ENCODE results near the gene CPNE5. TPM values are rescaled to one million over a fixed set of nuclear protein-coding genes. Genes with fewer than 3 reads are reported as not detected.
A peak's percentile ranks its signal among the peaks of the same experiment; 100 is the strongest.

Gene CPNE5
- total and polyA plus RNA-seq, 8 donors: 1.2 to 7.3 (median 6.4) TPM

- DNase-seq (no peak), ATAC-seq (no peak)
- Histone ChIP-seq H3K27me3 (peaks cover 2 to 5% of the 10 kb centered on the region in 2 donors), H3K36me3 (no peaks in the 10 kb centered on the region), H3K27ac (no peak overlapping the region), H3K9me3 (no peaks in the 10 kb centered on the region), H3K4me1 (peaks cover 0 to 24% of the 10 kb centered on the region in 2 donors), H3K4me3 (no peak overlapping the region)
- no peak for TF ChIP-seq CTCF (IDR thresholded peaks at IDR 0.05)
- intact Hi-C loops (cut with DNase I): loop anchor here in 1 of 2 donors (10.0 kb wide), 1 partner anchor 100 kb away; the partner anchor contains the start of gene MTCH1
These were observed 45.4 kb upstream of the CPNE5 start for GRCh38 chr6:36884610-36885009.

GRCh38 chr6:36875250-36875633, 36.0 kb upstream of the CPNE5 start:
- Histone ChIP-seq H3K27ac (peak overlapping the region; percentile 84 to 93), H3K36me3 (peaks cover 0 to 12% of the 10 kb centered on the region in 2 donors), H3K9me3 (no peaks in the 10 kb centered on the region), H3K4me3 (peak overlapping the region; percentile 86 to 90), H3K4me1 (peaks cover 0 to 28% of the 10 kb centered on the region in 2 donors), H3K27me3 (peaks cover 4 to 17% of the 10 kb centered on the region in 2 donors)
- no peak for TF ChIP-seq CTCF (IDR thresholded peaks at IDR 0.05)
- DNase-seq: no peak
- ATAC-seq: peak; percentile 3
- intact Hi-C loops (cut with DNase I): no loop called here

- intact Hi-C loops (cut with DNase I): no loop called here
- H3K9me3 ChIP-seq: no peaks in the 10 kb centered on the region
- H3K36me3 ChIP-seq: peaks cover 0 to 17% of the 10 kb centered on the region in 2 donors
- peak; percentile 95 for ATAC-seq
- peak within 1 kb of the TSS; percentile 86 to 90 for H3K4me3 ChIP-seq
- DNase-seq: peak; percentile 78 to 95 (median 90)
- H3K27ac ChIP-seq: peak within 1 kb of the TSS; percentile 84 to 93
- peaks cover 0 to 28% of the 10 kb centered on the region in 2 donors for H3K4me1 ChIP-seq
- H3K27me3 ChIP-seq: peaks cover 3 to 12% of the 10 kb centered on the region in 2 donors
- no peak for TF ChIP-seq CTCF (IDR thresholded peaks at IDR 0.05)
These were observed 35.4 kb upstream of the CPNE5 start, which contains the start of gene PPIL1 for GRCh38 chr6:36874443-36875249. Gene PPIL1 (minus strand): TSS chr6:36874803. CDS start chr6:36874772, 31 bp downstream.

- ATAC-seq (peak; percentile 19), DNase-seq (peak in 1 of 4 donors; percentile 22)
- Histone ChIP-seq H3K9me3 (no peaks in the 10 kb centered on the region), H3K4me1 (peaks cover 0 to 28% of the 10 kb centered on the region in 2 donors), H3K27me3 (peaks cover 0 to 4% of the 10 kb centered on the region in 2 donors), H3K36me3 (peaks cover 0 to 17% of the 10 kb centered on the region in 2 donors), H3K4me3 (peak overlapping the region; percentile 86 to 90), H3K27ac (peak overlapping the region in 1 of 2 donors; percentile 93)
- intact Hi-C loops (cut with DNase I): no loop called here
- TF ChIP-seq CTCF (IDR thresholded peaks at IDR 0.05): no peak
These were observed 34.6 kb upstream of the CPNE5 start for GRCh38 chr6:36873612-36874442.

Measured in left lung (tissue), 10 donors.